ENCODE data around the gene AVPR2.
A peak's percentile ranks its signal among the peaks of the same experiment; 100 is the strongest.

The AVPR2 gene

GRCh38 chrX:153913701-153914100 lies 9.2 kb downstream of the AVPR2 start:
- DNase-seq (ENCODE audit: low spot score): no peak

- DNase-seq (ENCODE audit: low spot score): no peak
These were observed 13.4 kb downstream of the AVPR2 start for GRCh38 chrX:153917869-153918268.

- DNase-seq (ENCODE audit: low spot score): no peak
These were observed 14.8 kb downstream of the AVPR2 start for GRCh38 chrX:153919281-153919680.

GRCh38 chrX:153920546-153920945 lies 16.1 kb downstream of the AVPR2 start:
- no peak for DNase-seq (ENCODE audit: low spot score)

GRCh38 chrX:153921070-153921469 lies 16.6 kb downstream of the AVPR2 start:
- no peak for DNase-seq (ENCODE audit: low spot score)

GRCh38 chrX:153921511-153922446 lies 17.3 kb downstream of the AVPR2 start:
- DNase-seq (ENCODE audit: low spot score): no peak

GRCh38 chrX:153922932-153923857 lies 18.7 kb downstream of the AVPR2 start:
- peak; percentile 61 for DNase-seq (ENCODE audit: low spot score)

GRCh38 chrX:153924149-153924861 lies 19.8 kb downstream of the AVPR2 start:
- peak; percentile 37 for DNase-seq (ENCODE audit: low spot score)

- DNase-seq (ENCODE audit: low spot score): no peak
These were observed 20.9 kb downstream of the AVPR2 start for GRCh38 chrX:153925387-153925738.

GRCh38 chrX:153925739-153926551 lies 21.5 kb downstream of the AVPR2 start, which contains the start of gene ARHGAP4:
Gene ARHGAP4 (minus strand): TSS chrX:153926264. CDS start chrX:153926202, 62 bp downstream.
- no peak for DNase-seq (ENCODE audit: low spot score)

- DNase-seq (ENCODE audit: low spot score): no peak
These were observed 22.0 kb downstream of the AVPR2 start for GRCh38 chrX:153926552-153926857.

GRCh38 chrX:153926858-153927671 lies 22.6 kb downstream of the AVPR2 start:
- peak; percentile 20 for DNase-seq (ENCODE audit: low spot score)

- peak; percentile 14 for DNase-seq (ENCODE audit: low spot score)
These were observed 23.1 kb downstream of the AVPR2 start for GRCh38 chrX:153927672-153927921.

GRCh38 chrX:153927922-153928760 lies 23.7 kb downstream of the AVPR2 start:
- DNase-seq (ENCODE audit: low spot score): peak; percentile 95

- DNase-seq (ENCODE audit: low spot score): no peak
These were observed 24.4 kb downstream of the AVPR2 start for GRCh38 chrX:153928846-153929245.

GRCh38 chrX:153929576-153929975 lies 25.1 kb downstream of the AVPR2 start:
- DNase-seq (ENCODE audit: low spot score): no peak

- DNase-seq (ENCODE audit: low spot score): no peak
These were observed 25.8 kb downstream of the AVPR2 start for GRCh38 chrX:153930011-153930910.

GRCh38 chrX:153931151-153931550 lies 26.7 kb downstream of the AVPR2 start:
- no peak for DNase-seq (ENCODE audit: low spot score)

- DNase-seq (ENCODE audit: low spot score): no peak
These were observed 27.3 kb downstream of the AVPR2 start for GRCh38 chrX:153931748-153932147.
